A673 (cell line): ENCODE data around the gene RDH11.

Source experiments
- CTCF ChIP-seq: fragments of 300-800, 200-600 bp; sonication (generic); conservative IDR thresholded peaks from 2 replicates; pipeline ENCODE4 v1.5.1; 2017; ENCODE audit warnings: low read depth, mild to moderate bottlenecking, antibody characterized with exemption, low read length, moderate library complexity, mixed read lengths
- EZH2 ChIP-seq: fragments of 200-600 bp; sonication (generic); IDR thresholded peaks from 2 replicates; pipeline ENCODE4 v1.6.1; 2017; ENCODE audit warnings: borderline replicate concordance, low read depth, mild to moderate bottlenecking, mixed read lengths, antibody characterized with exemption, low read length; ENCODE audit not compliant: poor library complexity, severe bottlenecking

DNA sequence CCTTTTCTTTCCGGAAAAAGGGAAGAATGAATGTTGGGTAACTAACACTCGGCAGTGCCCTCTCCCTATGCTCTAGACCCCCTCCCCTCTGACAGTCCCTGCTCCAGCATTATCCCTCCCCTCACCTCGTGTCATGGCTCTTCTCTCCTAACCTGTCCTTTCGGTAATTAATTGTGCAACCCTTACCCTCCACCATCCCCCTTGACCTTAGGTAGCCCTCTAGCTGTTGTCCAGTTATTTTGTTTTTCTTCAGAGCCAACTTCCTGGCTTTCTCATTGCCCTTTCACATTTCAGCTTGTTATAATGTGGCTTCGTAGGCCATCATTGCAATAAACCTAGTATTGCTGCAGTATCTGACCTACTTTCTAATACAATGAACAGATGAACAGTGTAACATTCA, 64.6 kb downstream of the RDH11 start:
- TF ChIP-seq CTCF (no peak), EZH2 (no peak)
